Kidney (tissue), 14 donors: ENCODE data around the gene SMARCD1. TPM values are rescaled to one million over a fixed set of nuclear protein-coding genes. Genes with fewer than 3 reads are reported as not detected.

Experiments
- DNase-seq, 5 donors: peaks; one replicate each; pipeline ENCODE4 v3.0.0-alpha.2; 2013 to 2020
- FAIRE-seq: peaks from 2 replicates; lab custom pipeline; 2012; peaks lifted over from hg19 to GRCh38; lab: Jason Lieb, UNC
- H3K27ac ChIP-seq, 2 donors: one replicate each; pipeline ENCODE4 v1.7.0; 2013; ENCODE audit warnings: low read depth in 2 of 2, low read length in 2 of 2, inconsistent platforms in 1 of 2
- H3K27me3 ChIP-seq: one replicate; pipeline ENCODE4 v1.7.1; 2013; ENCODE audit warnings: low read length, inconsistent platforms; ENCODE audit not compliant: control insufficient read depth, insufficient read depth
- H3K36me3 ChIP-seq, 3 donors: one replicate each; pipeline versions ENCODE4 v1.7.0 to v1.7.1; 2013; ENCODE audit warnings: low read length in 3 of 3, control low read depth in 1 of 3, inconsistent platforms in 1 of 3; ENCODE audit not compliant: insufficient read depth in 3 of 3, control insufficient read depth in 2 of 3
- H3K4me1 ChIP-seq, 3 donors: one replicate each; pipeline versions ENCODE4 v1.7.0 to v1.7.1; 2013; ENCODE audit warnings: low read length in 3 of 3, inconsistent platforms in 1 of 3, low read depth in 1 of 3; ENCODE audit not compliant: control insufficient read depth in 2 of 3, insufficient read depth in 2 of 3
- H3K4me3 ChIP-seq, 3 donors: one replicate each; pipeline versions ENCODE4 v1.7.0 to v1.8.1; 2013; ENCODE audit warnings: low read length in 3 of 3, control low read depth in 1 of 3, inconsistent platforms in 1 of 3
- H3K9ac ChIP-seq, 3 donors: one replicate each; pipeline versions ENCODE4 v1.7.0 to v1.7.1; 2013; ENCODE audit warnings: low read length in 3 of 3, control low read depth in 1 of 3, inconsistent platforms in 1 of 3
- H3K9me3 ChIP-seq, 3 donors: one replicate each; pipeline versions ENCODE4 v1.7.0 to v1.7.1; 2013; ENCODE audit warnings: low read length in 3 of 3, control low read depth in 1 of 3, inconsistent platforms in 1 of 3; ENCODE audit not compliant: control insufficient read depth in 2 of 3, insufficient read depth in 1 of 3
- CTCF ChIP-seq: IDR thresholded peaks from 3 replicates; pipeline ENCODE4 v1.5.1; 2012; ENCODE audit warnings: mild to moderate bottlenecking, moderate library complexity, borderline replicate concordance; ENCODE audit not compliant: insufficient read depth; ENCODE audit errors: extremely low read depth
- intact Hi-C: fragments of 100-400 bp; cut with DNase I; formaldehyde crosslinking; loops from one replicate; pipeline ENCODE4 v1.11.1; 2022
- polyA plus RNA-seq: library from polyadenylated mRNA; stranded (reverse); fragments of 350-450 nt; fragmentation: Illumina TruSeq; extraction: RNeasy Lipid Tissue Mini Kit (QIAGEN cat#74804); gene quantifications from one replicate; pipeline ENCODE4 v1.2.3, GENCODE V29; 2014; ENCODE audit warnings: low read depth, low replicate concordance; ENCODE audit not compliant: insufficient read depth
- total RNA-seq: library from RNA; stranded (reverse); fragmentation: NEBNext Ultra II Directional; extraction: Animal tissue kit (Norgen Biotek cat#: 25700); gene quantifications from one replicate; pipeline ENCODE4 v1.2.1, GENCODE V29; 2021
- donor health status: control.
- donor health status: control.
- donor health status: control.
- donor health status: control.
- donor health status: control.
- donor health status: DM: yes; HTN: yes; CAD: no.
- donor health status: Normal renal cell carcinoma (clear cell type).

Gene SMARCD1
- total and polyA plus RNA-seq, 2 donors from 2014 or later: 21.9 to 51.1 TPM

GRCh38 chr12:50050410-50051098 is 34.6 kb upstream of the SMARCD1 start:
- intact Hi-C loops: loop anchor here (5.0 kb wide), 1 partner anchor 83 kb away; no protein-coding TSS in a partner anchor
- Histone ChIP-seq H3K4me1 (peaks cover 0 to 2% (median 0%) of the 10 kb centered on the region in 3 donors), H3K4me3 (peak overlapping the region in 1 of 3 donors; percentile 17), H3K9me3 (no peaks in the 10 kb centered on the region), H3K36me3 (no peaks in the 10 kb centered on the region), H3K9ac (no peak overlapping the region), H3K27me3 (no peaks in the 10 kb centered on the region), H3K27ac (no peak overlapping the region)
- FAIRE-seq: no peak
- no peak for TF ChIP-seq CTCF
- peak; percentile 40 to 90 (median 69) for DNase-seq

GRCh38 chr12:50051101-50051806 is 33.9 kb upstream of the SMARCD1 start:
- intact Hi-C loops: loop anchor here (5.0 kb wide), 1 partner anchor 84 kb away; no protein-coding TSS in a partner anchor

GRCh38 chr12:50052544-50052943 is 32.6 kb upstream of the SMARCD1 start:
- H3K27me3 ChIP-seq: no peaks in the 10 kb centered on the region
- H3K4me3 ChIP-seq: no peak overlapping the region
- intact Hi-C loops: loop anchor here (5.0 kb wide), 1 partner anchor 85 kb away; no protein-coding TSS in a partner anchor
- H3K9ac ChIP-seq: no peak overlapping the region
- no peak for TF ChIP-seq CTCF
- FAIRE-seq: no peak
- H3K27ac ChIP-seq: no peak overlapping the region
- H3K9me3 ChIP-seq: no peaks in the 10 kb centered on the region
- H3K36me3 ChIP-seq: no peaks in the 10 kb centered on the region
- no peak for DNase-seq
- peaks cover 0 to 6% (median 6%) of the 10 kb centered on the region in 3 donors for H3K4me1 ChIP-seq

More at GRCh38 chr12:50051101-50051806, 33.9 kb upstream of the SMARCD1 start:
- H3K27ac ChIP-seq: no peak overlapping the region
- peaks cover 0 to 2% (median 0%) of the 10 kb centered on the region in 3 donors for H3K4me1 ChIP-seq
- no peak for TF ChIP-seq CTCF
- no peaks in the 10 kb centered on the region for H3K9me3 ChIP-seq
- FAIRE-seq (no peak), DNase-seq (no peak)
- no peak overlapping the region for H3K9ac ChIP-seq
- H3K27me3 ChIP-seq: no peaks in the 10 kb centered on the region
- no peaks in the 10 kb centered on the region for H3K36me3 ChIP-seq
- no peak overlapping the region for H3K4me3 ChIP-seq
